Activated T-cell treated with anti-CD3 and anti-CD28 coated beads, Interleukin-2, amount 50 U/mL, for 48 hours (primary cell): ENCODE data around the gene STAP2.
A peak's percentile ranks its signal among the peaks of the same experiment; 100 is the strongest.
"Not testable (repeated sequence)": the region's sequence is repeated elsewhere in the genome, so short reads cannot be mapped to it uniquely, and the experiment has no call there.

Experiments used
- DNase-seq, 2 experiments: peaks; one replicate each; pipeline ENCODE4 v3.0.0-alpha.2; 2020

The STAP2 gene

DNA sequence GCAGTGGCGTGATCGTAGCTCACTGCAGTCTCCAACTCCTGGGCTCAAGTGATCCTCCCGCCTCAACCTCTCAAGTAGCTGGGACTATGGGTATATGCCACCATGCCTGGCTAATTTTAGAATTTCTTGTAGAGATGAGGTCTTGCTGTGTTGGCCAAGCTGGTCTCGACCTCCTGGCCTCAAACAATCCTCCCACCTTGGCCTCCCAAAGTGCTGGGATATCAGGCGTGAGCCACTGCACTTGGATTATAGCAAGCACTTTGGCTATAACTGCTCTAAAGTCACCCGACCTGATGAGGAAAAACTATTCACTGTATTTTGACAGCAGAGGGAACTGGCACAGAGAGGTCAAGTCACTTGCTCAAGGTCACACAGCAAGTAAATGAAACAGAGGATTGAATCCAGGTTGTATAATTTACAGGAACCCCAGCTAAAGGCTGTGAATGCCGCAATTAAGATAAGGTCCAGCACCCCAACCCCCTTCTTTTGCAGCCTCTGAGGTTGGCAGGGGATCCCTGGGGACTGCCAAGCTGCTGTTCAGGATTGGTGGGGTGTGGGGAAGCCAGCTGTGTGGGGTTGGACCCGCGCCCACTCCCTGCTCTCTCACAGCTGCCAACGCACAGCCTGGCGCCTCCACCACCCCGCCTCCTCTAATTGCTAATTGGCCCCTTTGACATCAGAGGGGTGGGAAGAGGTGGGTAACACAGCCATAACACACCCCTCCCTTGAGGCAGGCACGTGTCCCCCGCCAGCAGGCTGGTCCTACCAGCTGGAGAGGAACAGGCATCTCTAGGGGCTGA lies 42.5 kb downstream of the STAP2 start:
- no peak for DNase-seq

DNA sequence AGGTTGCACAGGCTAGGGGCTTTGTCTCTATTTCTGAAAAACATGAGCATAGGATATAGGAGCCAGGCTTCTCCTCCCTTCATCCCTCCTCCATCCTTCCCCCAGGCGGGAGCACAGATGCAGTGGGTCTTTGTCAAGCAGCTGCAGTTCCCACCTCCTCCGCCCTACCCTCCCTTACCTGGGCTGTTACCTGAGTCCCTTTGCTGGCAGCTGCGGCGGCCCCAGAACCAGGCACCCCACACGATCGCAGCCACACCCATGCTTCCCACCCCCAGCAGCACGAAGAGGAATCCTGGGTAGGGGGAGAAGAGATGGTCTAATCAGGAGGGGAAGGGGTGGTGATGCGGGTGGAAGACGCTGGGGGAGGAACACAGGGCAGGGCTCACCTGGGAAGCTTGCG lies 44.2 kb downstream of the STAP2 start:
- DNase-seq, result no peak

DNA sequence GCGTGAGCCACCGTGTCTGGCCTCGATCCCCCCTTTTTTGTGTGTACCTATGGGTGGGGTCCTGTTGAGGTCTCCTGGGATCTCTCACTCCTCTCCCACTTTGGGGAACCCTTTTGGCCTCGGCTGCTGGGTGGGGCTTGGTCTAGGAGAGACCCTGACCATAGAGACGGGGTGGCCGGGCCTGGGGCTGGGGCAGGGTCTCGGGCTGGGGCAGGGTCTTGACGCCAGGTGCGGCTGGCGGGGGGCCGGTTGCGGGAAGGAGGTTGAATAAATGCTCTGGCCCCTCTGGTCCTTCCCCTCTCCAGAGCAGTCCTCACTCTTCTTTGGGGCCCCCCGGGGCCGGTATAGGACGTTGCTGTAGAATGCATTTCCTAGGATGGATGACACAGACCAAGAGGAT lies 46.1 kb downstream of the STAP2 start:
- DNase-seq, result no peak

DNA sequence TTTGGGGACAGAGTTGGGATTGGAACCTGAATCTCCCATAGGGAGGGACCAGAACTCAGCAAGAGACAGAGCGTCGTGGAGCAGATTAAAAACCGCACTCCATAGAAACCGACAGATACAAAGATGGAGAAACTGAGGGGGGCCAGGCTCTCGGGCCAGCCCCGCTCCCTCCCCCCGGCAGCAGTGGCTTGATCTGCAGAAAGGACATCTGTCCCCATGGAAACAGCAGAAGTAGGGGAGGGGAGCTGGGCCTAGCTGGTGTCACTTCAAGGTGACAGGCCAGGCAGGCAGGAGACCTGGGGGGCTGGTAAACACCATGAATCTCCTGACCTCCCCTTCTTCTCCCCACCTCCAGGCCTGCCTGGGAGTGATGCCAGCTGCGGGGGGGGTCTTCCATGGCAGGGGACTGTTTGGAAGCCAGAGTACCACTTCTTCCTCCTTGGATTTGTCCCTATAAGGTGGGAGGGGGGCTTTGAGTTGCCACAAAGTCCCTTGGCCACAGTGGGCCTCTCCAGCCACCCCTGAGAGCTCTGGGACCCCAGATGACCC lies 47.4 kb downstream of the STAP2 start:
- no peak for DNase-seq

DNA sequence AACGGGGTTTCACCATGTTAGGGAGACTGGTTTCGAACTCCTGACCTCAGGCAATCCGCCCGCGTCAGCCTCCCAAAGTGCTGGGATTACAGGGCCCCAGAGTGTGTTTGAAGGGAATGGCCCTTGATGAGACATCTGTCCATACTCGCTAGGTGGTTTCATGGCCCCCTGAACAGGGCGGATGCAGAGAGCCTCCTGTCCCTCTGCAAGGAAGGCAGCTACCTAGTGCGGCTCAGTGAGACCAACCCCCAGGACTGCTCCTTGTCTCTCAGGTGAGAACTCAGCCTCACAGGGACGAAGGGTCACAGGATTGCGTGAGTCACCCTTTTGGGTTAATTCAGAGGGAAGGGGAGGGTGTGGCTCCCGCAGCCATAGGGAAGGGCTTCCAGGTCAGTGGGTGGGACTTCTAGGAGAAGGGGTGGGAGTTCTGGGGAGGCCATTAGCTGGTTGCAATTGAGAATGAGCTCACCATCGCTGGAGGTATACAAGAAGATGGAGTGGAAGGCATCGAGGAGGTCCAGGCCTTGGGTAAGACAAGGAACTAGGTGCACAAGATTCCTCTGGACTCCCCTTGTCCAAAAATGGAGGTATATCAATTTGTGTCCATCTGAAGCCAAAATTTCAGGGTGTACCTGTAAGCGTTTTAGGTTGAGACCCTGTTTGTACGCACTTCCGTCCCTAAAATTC lies 50.4 kb downstream of the STAP2 start:
- DNase-seq, result no peak

DNA sequence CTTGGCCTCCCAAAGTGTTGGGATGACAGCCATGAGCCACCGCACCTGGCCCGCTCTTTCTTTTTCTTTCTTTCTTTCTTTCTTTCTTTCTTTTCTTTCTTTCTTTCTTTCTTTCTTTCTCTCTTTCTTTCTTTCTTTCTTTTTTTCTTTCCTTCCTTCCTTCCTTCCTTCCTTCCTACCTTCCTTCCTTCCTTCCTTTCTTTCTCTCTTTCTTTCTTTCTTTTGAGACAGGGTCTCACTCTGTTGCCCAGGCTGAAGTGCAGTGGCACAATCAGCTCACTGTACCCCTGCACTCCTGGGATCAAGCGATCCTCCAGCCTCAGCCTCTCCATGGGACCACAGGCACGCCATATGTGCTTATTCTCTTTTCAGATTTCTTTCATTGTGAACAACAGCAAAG lies 52.5 kb downstream of the STAP2 start:
- not testable (repeated sequence) for DNase-seq

DNA sequence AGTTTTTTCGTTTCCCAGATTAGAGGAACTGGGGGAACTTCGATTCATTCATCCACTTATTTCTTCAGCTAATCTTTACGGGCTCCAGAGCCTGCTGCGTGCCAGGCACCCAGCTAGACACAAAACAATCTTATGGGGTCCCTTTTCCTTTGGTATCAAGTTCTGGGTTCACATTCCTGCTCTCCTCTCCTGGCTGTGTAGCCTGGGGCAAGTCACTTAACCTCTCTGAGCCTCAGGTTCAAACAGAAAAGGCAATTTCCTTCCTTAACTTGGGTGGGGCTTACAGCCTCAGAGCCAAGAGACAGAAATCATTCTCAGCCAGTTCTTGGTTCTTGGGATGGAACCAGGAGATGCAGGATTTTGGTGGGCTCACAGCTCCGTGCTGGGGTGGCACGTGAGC lies 53.7 kb downstream of the STAP2 start:
- no peak for DNase-seq

DNA sequence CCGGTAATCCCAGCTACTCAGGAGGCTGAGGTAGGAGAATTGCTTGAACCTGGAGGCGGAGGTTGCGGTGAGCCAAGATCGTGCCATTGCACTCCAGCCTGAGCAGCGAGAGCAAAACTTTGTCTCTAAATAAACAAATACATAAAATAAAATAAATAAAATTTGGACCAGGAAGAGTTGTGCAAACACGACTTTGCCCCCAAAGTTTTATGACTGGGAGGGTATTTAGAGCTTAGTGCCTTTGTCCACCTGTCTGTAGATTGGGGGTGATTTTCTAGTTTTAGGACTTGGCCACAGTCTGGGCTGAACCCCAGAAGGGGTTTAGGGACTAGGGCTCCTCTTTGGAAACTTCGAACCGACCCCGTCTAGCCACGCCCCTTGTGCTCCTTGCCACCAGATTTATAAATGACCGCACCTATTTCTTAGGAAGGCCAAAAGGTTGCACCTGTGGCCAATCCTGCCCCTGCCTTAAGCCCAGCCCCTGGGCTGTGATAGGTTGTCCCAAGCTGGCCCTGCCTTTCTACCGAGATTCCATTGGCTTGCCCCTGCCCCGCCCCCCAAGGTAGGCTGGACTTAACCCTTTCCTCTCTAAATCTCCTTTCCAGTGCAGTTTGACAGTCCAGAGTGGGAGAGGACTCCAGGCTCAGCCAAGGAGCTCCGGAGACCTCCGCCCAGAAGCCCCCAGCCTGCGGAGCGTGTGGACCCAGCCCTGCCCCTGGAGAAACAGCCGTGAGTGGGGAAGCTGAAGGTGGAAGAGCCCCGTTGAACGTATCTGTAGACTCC lies 54.3 kb downstream of the STAP2 start:
- DNase-seq, result peak in 1 of 2 experiments; percentile 48

DNA sequence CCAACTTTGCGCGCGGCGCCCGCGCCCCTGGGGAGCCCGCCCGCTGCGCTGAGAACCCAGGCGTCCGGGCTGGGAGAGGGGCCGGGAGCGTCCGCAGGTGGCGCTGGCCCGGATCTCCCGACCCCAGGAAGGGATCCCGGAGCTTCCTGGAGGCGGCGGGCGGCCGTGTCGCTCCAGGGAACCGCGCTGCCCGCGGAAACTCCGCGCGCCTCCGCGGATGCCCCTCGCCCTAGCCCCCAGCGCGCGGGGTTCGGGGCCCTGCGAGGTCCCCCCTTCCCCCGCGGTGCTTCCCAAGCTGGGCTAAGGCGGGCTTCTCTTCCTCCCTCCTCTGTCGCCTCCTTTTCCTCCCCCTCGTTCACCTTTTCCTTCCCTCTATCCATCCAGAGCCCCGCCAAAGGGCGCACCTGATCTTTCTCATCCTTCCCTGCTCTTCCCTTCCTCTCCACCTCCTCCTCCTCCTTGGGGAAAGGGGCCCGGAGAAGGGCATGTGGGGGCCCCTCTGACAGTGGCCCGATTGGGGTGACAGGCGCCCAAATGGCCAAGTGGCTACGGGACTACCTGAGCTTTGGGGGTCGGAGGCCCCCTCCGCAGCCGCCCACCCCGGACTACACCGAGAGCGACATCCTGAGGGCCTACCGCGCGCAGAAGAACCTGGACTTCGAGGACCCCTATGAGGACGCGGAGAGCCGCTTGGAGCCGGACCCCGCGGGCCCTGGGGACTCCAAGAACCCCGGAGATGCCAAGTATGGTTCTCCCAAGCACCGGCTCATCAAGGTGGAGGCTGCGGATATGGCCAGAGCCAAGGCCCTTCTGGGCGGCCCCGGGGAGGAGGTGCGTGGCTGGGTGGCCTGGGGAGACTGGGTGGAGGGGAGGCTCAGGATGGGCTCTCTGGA lies 58.9 kb downstream of the STAP2 start:
- DNase-seq, result no peak

DNA sequence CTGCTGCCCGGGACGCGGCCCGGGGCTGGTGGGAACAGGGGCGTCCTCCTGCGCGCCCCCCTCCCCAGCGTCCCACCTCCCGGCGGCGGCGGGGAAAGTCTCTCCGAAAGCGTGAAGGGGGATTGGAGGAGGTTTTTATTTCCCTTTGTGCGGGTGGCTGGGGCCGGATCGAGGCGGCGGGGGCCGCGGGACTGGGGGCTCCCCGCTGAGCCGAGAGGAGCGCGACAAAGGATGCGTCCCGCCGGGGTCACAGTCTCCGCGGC lies 59.4 kb downstream of the STAP2 start:
- DNase-seq, result no peak

DNA sequence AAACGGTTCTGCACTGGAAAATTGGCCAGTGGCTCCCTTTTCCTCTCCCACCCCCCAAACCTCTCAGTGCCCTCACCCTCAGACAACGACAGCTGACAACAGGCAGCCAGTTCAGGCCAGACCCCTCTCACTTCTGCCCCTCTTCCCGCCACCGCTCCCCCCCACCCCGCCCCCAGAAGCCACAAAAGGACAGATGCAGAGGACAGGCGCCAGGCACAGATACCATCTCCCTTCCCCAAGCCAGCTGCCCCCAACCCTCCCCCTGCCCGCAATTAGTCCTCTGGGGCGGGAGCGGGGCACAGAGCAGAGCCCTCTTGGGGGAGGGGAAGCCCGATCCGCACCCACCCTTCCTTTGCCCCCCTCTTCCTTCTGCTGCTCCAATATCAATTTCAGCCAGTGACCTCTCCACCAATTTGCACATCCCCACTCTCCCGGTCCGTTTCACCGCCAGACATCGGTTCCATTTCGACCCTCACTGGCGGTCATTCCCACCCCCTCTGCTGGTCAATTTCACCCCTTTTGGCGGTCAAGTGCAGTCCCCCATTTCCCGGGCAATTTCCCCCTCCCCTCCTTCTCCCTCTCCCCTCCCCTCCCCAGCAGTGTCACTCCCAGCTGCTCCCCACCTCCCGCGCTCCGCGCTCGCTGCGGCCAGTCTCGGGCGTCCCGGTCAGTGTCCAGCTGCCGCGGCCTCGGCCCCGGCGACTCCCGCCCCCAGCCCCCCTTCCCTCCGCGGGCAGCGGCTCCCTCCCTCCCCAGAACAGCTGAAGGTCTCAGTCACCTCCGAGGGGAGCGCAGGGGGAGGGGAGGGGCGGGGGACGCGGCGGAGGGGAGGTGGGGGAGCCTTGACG lies 60.0 kb downstream of the STAP2 start, which contains the start of gene SHD:
SHD (plus strand) TSS at position 848 of the 848 bp plus-strand sequence. CDS start 798 bp downstream, outside the sequence.
- no peak for DNase-seq

DNA sequence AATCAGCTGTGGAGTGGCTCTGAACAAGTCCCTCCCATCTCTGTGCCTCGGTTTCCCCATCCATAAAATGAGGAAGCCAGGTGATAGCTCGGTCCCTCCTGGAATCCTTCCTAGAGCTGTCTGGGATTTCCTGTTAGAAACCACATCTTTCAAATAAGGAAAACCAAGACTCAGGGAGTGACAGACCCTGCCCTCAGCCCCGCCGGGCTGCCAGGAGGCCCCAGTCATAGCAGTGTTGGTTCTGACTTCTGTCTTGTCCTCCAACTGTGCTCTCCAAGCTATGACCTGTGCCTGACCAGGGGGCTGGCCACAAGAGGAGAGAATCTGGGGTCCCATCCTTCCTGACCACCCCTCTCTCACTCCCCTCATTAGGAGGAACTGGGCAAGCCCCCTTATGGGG lies 60.6 kb downstream of the STAP2 start:
- DNase-seq, result no peak

DNA sequence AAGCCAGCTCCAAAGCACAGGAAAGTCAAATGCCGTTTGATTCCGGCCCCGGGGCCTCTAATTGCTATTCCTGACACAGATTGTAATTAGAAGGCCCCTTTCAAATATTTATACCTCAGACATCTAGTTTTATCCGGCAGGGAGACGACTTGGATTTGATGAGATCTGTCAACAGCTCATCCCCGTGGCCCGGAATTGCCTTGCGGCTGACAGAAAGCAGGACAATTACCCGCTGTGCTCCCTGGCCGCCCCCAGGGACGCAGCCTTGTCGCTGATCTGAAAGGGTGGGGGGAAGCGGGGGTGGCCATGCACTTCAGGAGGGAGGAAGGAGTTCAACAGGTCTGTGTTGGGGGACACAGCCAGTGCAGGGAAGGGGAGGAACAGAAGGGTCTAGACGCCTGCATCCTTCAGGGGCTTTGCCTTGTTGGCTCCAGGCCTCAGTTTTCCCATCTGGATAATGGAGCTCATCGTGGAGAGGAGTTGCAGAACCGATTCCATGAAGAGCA lies 61.4 kb downstream of the STAP2 start:
- no peak for DNase-seq

DNA sequence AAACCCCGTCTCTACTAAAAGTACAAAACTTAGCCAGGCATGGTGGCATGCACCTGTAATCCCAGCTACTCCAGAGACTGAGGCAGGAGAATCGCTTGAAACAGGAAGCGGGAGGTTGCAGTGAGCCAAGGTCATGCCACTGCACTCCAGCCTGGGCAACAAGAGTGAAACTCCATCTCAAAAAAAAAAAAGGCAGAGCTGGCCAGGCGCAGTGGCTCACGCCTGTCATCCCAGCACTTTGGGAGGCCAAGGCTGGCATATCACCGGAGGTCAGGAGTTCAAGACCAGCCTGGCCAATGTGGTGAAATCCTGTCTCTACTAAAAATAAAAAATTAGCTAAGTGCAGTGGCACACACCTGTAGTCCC lies 64.3 kb downstream of the STAP2 start:
- DNase-seq, result not testable (repeated sequence)
